B cell (primary cell): ENCODE results near the gene KCNJ6. TPM values are rescaled to one million over a fixed set of nuclear protein-coding genes. Genes with fewer than 3 reads are reported as not detected.
"Not testable (repeated sequence)": the region's sequence is repeated elsewhere in the genome, so short reads cannot be mapped to it uniquely, and the experiment has no call there.

Experiments
- ATAC-seq: fragments of 200-7000 bp; cut with Tn5 transposase; one replicate; pipeline ENCODE4 v1.10.0; 2021; ENCODE audit warnings: low read depth, mild to moderate bottlenecking, moderate number of reproducible peaks, moderate library complexity
- CTCF ChIA-PET: fragments of 350-600 bp; sonication (Branson Sonifier 250); formaldehyde crosslinking; loops from one replicate; lab custom pipeline; 2021; ENCODE audit warnings: antibody characterized with exemption, inconsistent platforms; lab: Charles Lee
- POLR2A ChIA-PET: fragments of 350-600 bp; sonication (Branson Sonifier 250); formaldehyde crosslinking; loops from one replicate; lab custom pipeline; 2021; ENCODE audit warnings: antibody characterized with exemption; lab: Charles Lee
- DNase-seq: peaks from one replicate; pipeline ENCODE4 v3.0.0; 2013
- H2AFZ ChIP-seq: 2 replicates; pipeline ENCODE4 v1.6.1; 2012; ENCODE audit warnings: mild to moderate bottlenecking, low read depth, low read length; ENCODE audit not compliant: insufficient read depth, poor library complexity, severe bottlenecking
- H3K27ac ChIP-seq, 2 donors: 1 replicate in 1 of 2; 2 replicates in 1 of 2; pipeline ENCODE4 v1.5.1; 2012 to 2013; ENCODE audit warnings: low read length in 2 of 2, mild to moderate bottlenecking in 2 of 2, moderate library complexity in 1 of 2
- H3K27me3 ChIP-seq, 4 experiments: fragments of 200-600 bp in 1 of 4; sonication (generic) in 1 of 4; replicated peaks in 1 of 4; 1 replicate in 2 of 4; 2 replicates in 2 of 4; pipeline versions ENCODE4 v1.6.1 to v1.7.0; 2013 to 2016; ENCODE audit warnings: low read length in 3 of 4, mild to moderate bottlenecking in 2 of 4, mixed read lengths in 1 of 4, moderate library complexity in 1 of 4; ENCODE audit not compliant: insufficient read depth in 4 of 4, control insufficient read depth in 3 of 4; ENCODE audit errors: control extremely low read depth in 1 of 4
- H3K36me3 ChIP-seq, 2 experiments: replicated peaks in 1 of 2; 1 replicate in 1 of 2; 2 replicates in 1 of 2; pipeline versions ENCODE4 v1.6.1 to v1.7.1; 2013; ENCODE audit warnings: low read length in 1 of 2; ENCODE audit not compliant: insufficient read depth in 2 of 2, control insufficient read depth in 1 of 2; ENCODE audit errors: control extremely low read depth in 1 of 2, extremely low read depth in 1 of 2
- H3K4me1 ChIP-seq, 2 donors: fragments of 200-600 bp in 1 of 2; sonication (generic) in 1 of 2; 1 replicate in 1 of 2; 2 replicates in 1 of 2; pipeline versions ENCODE4 v1.5.1 to v1.6.1; 2013 to 2017; ENCODE audit warnings: low read length in 2 of 2; ENCODE audit not compliant: control insufficient read depth in 2 of 2, insufficient read depth in 2 of 2
- H3K4me2 ChIP-seq: replicated peaks from 2 replicates; pipeline ENCODE3; 2012; ENCODE audit warnings: mild to moderate bottlenecking, low read depth, low read length; ENCODE audit not compliant: poor library complexity, severe bottlenecking
- H3K4me3 ChIP-seq, 5 experiments: fragments of 200-600 bp in 1 of 5; sonication (generic) in 1 of 5; 1 replicate in 3 of 5; 2 replicates in 2 of 5; pipeline versions ENCODE4 v1.5.1 to v1.7.0; 2011 to 2016; ENCODE audit warnings: low read length in 4 of 5, mild to moderate bottlenecking in 4 of 5, low read depth in 2 of 5, control low read depth in 1 of 5, moderate library complexity in 1 of 5; ENCODE audit not compliant: insufficient read depth in 1 of 5; ENCODE audit errors: control extremely low read depth in 1 of 5, extremely low read depth in 1 of 5
- H3K79me2 ChIP-seq: fragments of 200-600 bp; sonication (generic); one replicate; pipeline ENCODE4 v1.6.0; 2016; ENCODE audit warnings: low read length; ENCODE audit not compliant: control insufficient read depth, insufficient read depth
- H3K9ac ChIP-seq: fragments of 200-600 bp; sonication (generic); 2 replicates; pipeline ENCODE4 v1.6.1; 2017; ENCODE audit warnings: mild to moderate bottlenecking, low read length, moderate library complexity
- H3K9me3 ChIP-seq, 3 donors: one replicate each; pipeline versions ENCODE4 v1.6.1 to v1.7.1; 2013; ENCODE audit warnings: low read length in 2 of 3; ENCODE audit not compliant: control insufficient read depth in 2 of 3, insufficient read depth in 1 of 3; ENCODE audit errors: control extremely low read depth in 1 of 3
- H4K20me1 ChIP-seq: 2 replicates; pipeline ENCODE4 v1.6.0; 2012; ENCODE audit warnings: mild to moderate bottlenecking, low read length; ENCODE audit not compliant: insufficient read depth, control insufficient read depth, poor library complexity, severe bottlenecking
- H3K27ac Mint-ChIP-seq: one replicate; pipeline ENCODE4 v1.8.0; 2021; ENCODE audit warnings: mixed read lengths
- H3K27me3 Mint-ChIP-seq: one replicate; pipeline ENCODE4 v1.8.0; 2021; ENCODE audit warnings: mixed read lengths
- H3K4me1 Mint-ChIP-seq: one replicate; pipeline ENCODE4 v1.8.0; 2021; ENCODE audit warnings: mixed read lengths
- H3K4me3 Mint-ChIP-seq: one replicate; pipeline ENCODE4 v1.8.0; 2021; ENCODE audit warnings: mixed read lengths
- H3K9me3 Mint-ChIP-seq: one replicate; pipeline ENCODE4 v1.8.0; 2022; ENCODE audit warnings: mixed read lengths; ENCODE audit not compliant: insufficient read depth
- CTCF ChIP-seq: fragments of 200-600 bp; IDR thresholded peaks from one replicate; pipeline ENCODE4 v1.8.0; 2022; ENCODE audit warnings: antibody characterized with exemption, mild to moderate bottlenecking
- EZH2 ChIP-seq: IDR thresholded peaks from 2 replicates; pipeline ENCODE4 v1.6.1; 2012; ENCODE audit warnings: borderline replicate concordance, low read depth, mild to moderate bottlenecking, moderate library complexity, low read length; ENCODE audit not compliant: insufficient read depth, poor library complexity, severe bottlenecking
- WGBS: methylation state at CpG from one replicate; pipeline ENCODE4 v1.1.5; 2013; ENCODE audit warnings: missing lambda C conversion rate; ENCODE audit not compliant: insufficient coverage; 5-methylcytosine and 5-hydroxymethylcytosine counted together
- intact Hi-C: fragments of 100-400 bp; cut with micrococcal nuclease; formaldehyde crosslinking; loops from one replicate; pipeline ENCODE4 v1.10.0; 2022
- polyA plus RNA-seq: library from polyadenylated mRNA; depleted of rRNA; stranded (reverse); fragments of >200 nt; gene quantifications from 2 replicates; pipeline ENCODE4 v1.2.3, GENCODE V29; 2012
- total RNA-seq, 2 donors: library from RNA; stranded (reverse); fragments of 120-200 nt in 1 of 2; gene quantifications; 1 replicate in 1 of 2; 2 replicates in 1 of 2; pipeline versions ENCODE4 v1.2.3 to v1.2.4, GENCODE V29; 2013 to 2022

KCNJ6 gene
- total and polyA plus RNA-seq, 2 donors (not counting 1 experiment from before 2014, with no cell fraction given), result not detected

- Histone ChIP-seq H2AFZ (no peak overlapping the region), H3K9ac (no peak overlapping the region), H4K20me1 (no peaks in the 10 kb centered on the region), H3K9me3 (peaks cover 0 to 5% (median 0%) of the 10 kb centered on the region in 3 donors), H3K36me3 (no peaks in the 10 kb centered on the region), H3K27ac (no peak overlapping the region), H3K27me3 (no peaks in the 10 kb centered on the region), H3K4me2 (no peak overlapping the region), H3K4me3 (no peak overlapping the region), H3K79me2 (no peaks in the 10 kb centered on the region), H3K4me1 (no peaks in the 10 kb centered on the region)
- H3K4me3 Mint-ChIP-seq, result no peak overlapping the region
- H3K9me3 Mint-ChIP-seq, result peaks cover 4% of the 10 kb centered on the region
- CTCF ChIA-PET, result no interaction called here
- no peak for DNase-seq
- 79% methylated on average over 2 of the region's 3 CpGs for WGBS
- intact Hi-C loops, result no loop called here
- ATAC-seq, result no peak
- no peaks in the 10 kb centered on the region for H3K27me3 Mint-ChIP-seq
- no peak overlapping the region for H3K27ac Mint-ChIP-seq
- H3K4me1 Mint-ChIP-seq, result no peaks in the 10 kb centered on the region
- no peak for TF ChIP-seq CTCF
- no peak for TF ChIP-seq EZH2
- POLR2A ChIA-PET, result no interaction called here
Observed at GRCh38 chr21:37927711-37928110, 11.5 kb upstream of the KCNJ6 start.

- no peaks in the 10 kb centered on the region for H3K9me3 Mint-ChIP-seq
- no peak overlapping the region for H3K27ac ChIP-seq
- CTCF ChIA-PET, result no interaction called here
- no peaks in the 10 kb centered on the region for H4K20me1 ChIP-seq
- peaks cover 0 to 21% (median 8%) of the 10 kb centered on the region in 4 experiments for H3K27me3 ChIP-seq
- no peaks in the 10 kb centered on the region for H3K36me3 ChIP-seq
- H3K27me3 Mint-ChIP-seq, result peaks cover 19% of the 10 kb centered on the region
- no peak overlapping the region for H2AFZ ChIP-seq
- no peak overlapping the region for H3K9ac ChIP-seq
- ATAC-seq, result no peak
- H3K4me1 ChIP-seq, result no peaks in the 10 kb centered on the region
- 100% methylated on average over 1 of the region's 3 CpGs for WGBS
- H3K4me3 ChIP-seq, result no peak overlapping the region
- H3K4me1 Mint-ChIP-seq, result no peaks in the 10 kb centered on the region
- no peak for DNase-seq
- no peak overlapping the region for H3K4me3 Mint-ChIP-seq
- no peak overlapping the region for H3K27ac Mint-ChIP-seq
- TF ChIP-seq EZH2 (no peak), CTCF (no peak)
- H3K9me3 ChIP-seq, result peaks cover 0 to 4% (median 0%) of the 10 kb centered on the region in 3 donors
- H3K4me2 ChIP-seq, result no peak overlapping the region
- no peaks in the 10 kb centered on the region for H3K79me2 ChIP-seq
- POLR2A ChIA-PET, result no interaction called here
- intact Hi-C loops, result no loop called here
Observed at GRCh38 chr21:37921091-37921490, 4.8 kb upstream of the KCNJ6 start.

GRCh38 chr21:37920302-37920701 is 4.0 kb upstream of the KCNJ6 start:
- H3K4me2 ChIP-seq, H3K4me1 ChIP-seq, H3K9me3 Mint-ChIP-seq, H3K36me3 ChIP-seq, CTCF ChIA-PET, H2AFZ ChIP-seq, H3K4me3 ChIP-seq, H3K4me1 Mint-ChIP-seq, H3K9ac ChIP-seq, intact Hi-C loops, H4K20me1 ChIP-seq, DNase-seq, H3K4me3 Mint-ChIP-seq, POLR2A ChIA-PET, H3K79me2 ChIP-seq, H3K27ac Mint-ChIP-seq, H3K9me3 ChIP-seq, H3K27ac ChIP-seq, ATAC-seq: not testable (repeated sequence)
- peaks cover 26% of the 10 kb centered on the region for H3K27me3 Mint-ChIP-seq
- peaks cover 0 to 29% (median 11%) of the 10 kb centered on the region in 4 experiments for H3K27me3 ChIP-seq
- WGBS, result 84% methylated on average over 8 of the region's 8 CpGs
